ENCODE data around the gene RYK. TPM values are rescaled to one million over a fixed set of nuclear protein-coding genes. Genes with fewer than 3 reads are reported as not detected.

Gene RYK
- total RNA-seq, 1 experiment from 2014 or later: 60.6 TPM

DNA sequence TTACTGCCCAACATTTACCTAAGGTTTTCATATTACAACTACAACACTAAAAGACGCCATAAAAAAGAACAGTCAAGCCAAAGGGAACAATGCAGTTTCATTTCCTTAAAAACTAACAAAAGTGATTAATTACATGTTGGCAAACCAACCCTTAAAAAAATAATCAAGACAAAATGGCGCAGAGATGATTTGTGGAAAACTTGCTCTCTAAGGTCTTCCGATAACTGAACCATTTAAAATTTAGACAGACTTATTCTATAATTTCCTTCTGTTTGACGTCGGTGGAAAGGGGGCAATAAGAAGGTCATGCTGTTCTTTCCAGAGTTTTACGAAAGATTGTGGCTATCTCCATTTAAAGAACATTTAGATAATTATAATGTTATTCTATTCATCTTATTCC, 87.6 kb downstream of the RYK start:
- no peak overlapping the region for H3K4ac ChIP-seq (ENCODE audit: low read depth, low read length)
- H3K4me2 ChIP-seq (ENCODE audit: insufficient read depth, insufficient read length, low read length): no peak overlapping the region
- H3K23ac ChIP-seq (ENCODE audit: insufficient read length, low read depth, low read length): no peak overlapping the region
- no peak overlapping the region for H2BK120ac ChIP-seq (ENCODE audit: low read depth, low read length, poor library complexity, severe bottlenecking)
- H3T11ph ChIP-seq (ENCODE audit: low read length): no peak overlapping the region
- no peak overlapping the region for H2BK20ac ChIP-seq (ENCODE audit: low read depth, low read length, poor library complexity, severe bottlenecking)
- whole genome bisulfite sequencing (ENCODE audit: extremely low coverage, insufficient read length, low lambda C conversion rate): no CpG with 5 or more reads among the region's 6 CpGs
- no peak overlapping the region for H3K56ac ChIP-seq (ENCODE audit: insufficient read length, low read depth, low read length)
- Mint-ChIP-seq H3K36me3 (ENCODE audit: insufficient read depth in 1 of 3, low read depth in 3 of 3) (peaks cover 23 to 33% (median 32%) of the 10 kb centered on the region in 3 experiments; a peak in 6 of 7 replicates), H3K27me3 (ENCODE audit: low read depth) (no peaks in the 10 kb centered on the region), H3K9me3 (no peaks in the 10 kb centered on the region), H3K4me1 (peaks cover 4 to 5% of the 10 kb centered on the region in 2 experiments; a peak in 3 of 4 replicates), H3K4me3 (no peak overlapping the region), H3K27ac (no peak overlapping the region; a peak in 1 of 7 replicates)
- H4K91ac ChIP-seq (ENCODE audit: insufficient read length, low read depth, low read length): no peak overlapping the region
- no peaks in the 10 kb centered on the region for H3K9me3 ChIP-seq (ENCODE audit: control insufficient read depth, low read depth, low read length)
- H2AFZ ChIP-seq (ENCODE audit: low read length): no peak overlapping the region
- no peak overlapping the region for H2AK5ac ChIP-seq (ENCODE audit: insufficient read length, low read length)
- DNase-seq: no peak
- H3K27ac ChIP-seq (ENCODE audit: insufficient read length, low read depth, low read length): no peak overlapping the region
- no peaks in the 10 kb centered on the region for H3K4me1 ChIP-seq (ENCODE audit: insufficient read depth, low read length)
- no peaks in the 10 kb centered on the region for H3K23me2 ChIP-seq (ENCODE audit: insufficient read length, low read depth, low read length, poor library complexity, severe bottlenecking)
- H3K79me2 ChIP-seq (ENCODE audit: insufficient read depth, low read length): no peaks in the 10 kb centered on the region
- H3K18ac ChIP-seq (ENCODE audit: insufficient read length, low read depth, low read length): no peak overlapping the region
- no peaks in the 10 kb centered on the region for H3K79me1 ChIP-seq (ENCODE audit: insufficient read depth, low read depth, low read length, poor library complexity, severe bottlenecking)
- no peak for TF ChIP-seq CTCF (conservative IDR thresholded peaks at IDR 0.05)
- no peak overlapping the region for H3K9ac ChIP-seq (ENCODE audit: extremely low read depth, insufficient read length, low read length)
- no peak overlapping the region for H2BK12ac ChIP-seq (ENCODE audit: insufficient read length, low read depth, low read length)
- H4K5ac ChIP-seq (ENCODE audit: insufficient read length, low read depth, low read length): no peak overlapping the region
- no peaks in the 10 kb centered on the region for H3K27me3 ChIP-seq (ENCODE audit: insufficient read depth, low read length)
- H3K14ac ChIP-seq (ENCODE audit: insufficient read depth, low read length): no peak overlapping the region
- H4K20me1 ChIP-seq (ENCODE audit: control insufficient read depth, insufficient read depth, insufficient read length): no peaks in the 10 kb centered on the region
- H2BK15ac ChIP-seq (ENCODE audit: low read depth, low read length): no peak overlapping the region
- no peak overlapping the region for H4K8ac ChIP-seq (replicated peaks; ENCODE audit: insufficient read length, low read depth, low read length)
- H2BK5ac ChIP-seq (ENCODE audit: insufficient read length, low read length): no peak overlapping the region
